ENCODE results near the gene GPC1.

GPC1 gene

DNA sequence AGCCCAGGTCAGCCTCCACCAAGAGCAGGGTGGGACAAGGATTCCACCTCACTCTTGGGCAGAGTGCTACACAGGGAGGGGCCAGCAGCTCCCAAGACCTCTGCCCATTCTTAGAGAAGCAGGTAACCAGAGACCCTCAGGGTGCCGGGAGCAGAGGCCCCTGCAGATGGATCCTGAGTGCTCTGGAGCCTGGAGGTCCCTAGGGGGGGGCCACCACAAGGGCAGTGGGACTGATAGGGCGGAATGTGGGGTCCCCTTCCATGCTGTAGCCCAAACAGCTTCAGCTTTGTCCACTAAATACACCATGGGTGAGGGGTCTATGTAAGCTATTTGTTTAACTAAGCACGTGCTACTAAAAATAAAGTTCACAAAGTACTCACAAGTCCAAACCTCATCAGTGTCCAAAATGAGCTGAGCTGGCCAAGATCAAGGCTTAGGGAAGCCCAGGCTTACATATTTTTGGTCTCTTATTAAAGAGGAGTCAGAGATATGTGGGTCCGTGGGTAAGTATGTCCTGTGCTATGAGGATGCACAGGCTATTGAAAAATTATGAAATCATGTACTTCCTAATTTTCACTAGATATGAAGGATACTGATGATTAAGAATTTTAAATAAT is 21.5 kb upstream of the GPC1 start:
- in situ Hi-C loops (cut with MboI; ENCODE audit: low pct_unique_long_range_greater_than_20kb, low sequenced_read_pairs, unreplicated experiment): no loop called here
- TF ChIP-seq, protein P1, sequence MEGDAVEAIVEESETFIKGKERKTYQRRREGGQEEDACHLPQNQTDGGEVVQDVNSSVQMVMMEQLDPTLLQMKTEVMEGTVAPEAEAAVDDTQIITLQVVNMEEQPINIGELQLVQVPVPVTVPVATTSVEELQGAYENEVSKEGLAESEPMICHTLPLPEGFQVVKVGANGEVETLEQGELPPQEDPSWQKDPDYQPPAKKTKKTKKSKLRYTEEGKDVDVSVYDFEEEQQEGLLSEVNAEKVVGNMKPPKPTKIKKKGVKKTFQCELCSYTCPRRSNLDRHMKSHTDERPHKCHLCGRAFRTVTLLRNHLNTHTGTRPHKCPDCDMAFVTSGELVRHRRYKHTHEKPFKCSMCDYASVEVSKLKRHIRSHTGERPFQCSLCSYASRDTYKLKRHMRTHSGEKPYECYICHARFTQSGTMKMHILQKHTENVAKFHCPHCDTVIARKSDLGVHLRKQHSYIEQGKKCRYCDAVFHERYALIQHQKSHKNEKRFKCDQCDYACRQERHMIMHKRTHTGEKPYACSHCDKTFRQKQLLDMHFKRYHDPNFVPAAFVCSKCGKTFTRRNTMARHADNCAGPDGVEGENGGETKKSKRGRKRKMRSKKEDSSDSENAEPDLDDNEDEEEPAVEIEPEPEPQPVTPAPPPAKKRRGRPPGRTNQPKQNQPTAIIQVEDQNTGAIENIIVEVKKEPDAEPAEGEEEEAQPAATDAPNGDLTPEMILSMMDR (IDR thresholded peaks at IDR 0.05; ENCODE audit: extremely low read depth, insufficient read depth, missing control alignments): no peak
- no peak for DNase-seq (ENCODE audit: low spot score)

DNA sequence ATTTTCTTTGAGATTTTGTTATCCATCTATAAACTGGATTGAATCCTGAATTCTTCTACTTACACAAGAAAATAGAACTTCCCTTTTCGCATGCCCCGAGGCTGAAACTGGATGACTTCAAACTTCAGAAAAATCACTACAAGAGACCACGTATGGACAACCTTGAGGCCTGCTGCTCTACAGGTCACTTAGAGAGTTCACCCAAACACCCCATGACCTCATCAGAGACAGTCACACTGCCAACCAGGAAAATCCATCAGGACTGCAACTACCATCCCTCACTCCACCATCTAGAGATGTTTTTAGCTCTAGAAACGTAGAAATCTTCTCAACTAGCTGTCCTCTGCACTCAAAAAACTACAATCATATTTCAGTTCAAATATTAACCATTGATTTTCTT is 18.6 kb upstream of the GPC1 start:
- in situ Hi-C loops (cut with MboI; ENCODE audit: low pct_unique_long_range_greater_than_20kb, low sequenced_read_pairs, unreplicated experiment): no loop called here
- TF ChIP-seq, protein P1 (IDR thresholded peaks at IDR 0.05; ENCODE audit: extremely low read depth, insufficient read depth, missing control alignments): no peak
- no peak for DNase-seq (ENCODE audit: low spot score)

DNA sequence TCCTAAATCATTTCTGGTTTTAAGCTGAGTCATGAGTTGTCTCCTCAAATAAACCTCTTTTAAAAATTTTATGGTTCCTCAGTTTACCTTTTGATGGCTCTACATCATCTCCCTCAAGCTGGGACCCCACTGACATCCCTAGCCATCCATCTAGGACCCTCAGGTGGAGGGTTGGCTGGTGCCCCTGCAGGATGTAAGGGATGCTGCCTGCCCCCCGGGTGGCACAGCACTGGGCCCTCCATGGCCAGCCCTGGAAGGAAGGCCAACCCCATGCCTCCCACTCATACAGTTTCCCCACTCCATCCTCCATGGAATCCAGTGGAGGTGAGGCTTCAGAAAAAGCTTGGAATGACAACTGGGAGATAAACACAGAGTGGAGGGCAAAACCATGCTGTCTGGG is 17.2 kb upstream of the GPC1 start:
- in situ Hi-C loops (cut with MboI; ENCODE audit: low pct_unique_long_range_greater_than_20kb, low sequenced_read_pairs, unreplicated experiment): no loop called here
- DNase-seq (ENCODE audit: low spot score): no peak
- TF ChIP-seq, protein P1 (IDR thresholded peaks at IDR 0.05; ENCODE audit: extremely low read depth, insufficient read depth, missing control alignments): no peak

DNA sequence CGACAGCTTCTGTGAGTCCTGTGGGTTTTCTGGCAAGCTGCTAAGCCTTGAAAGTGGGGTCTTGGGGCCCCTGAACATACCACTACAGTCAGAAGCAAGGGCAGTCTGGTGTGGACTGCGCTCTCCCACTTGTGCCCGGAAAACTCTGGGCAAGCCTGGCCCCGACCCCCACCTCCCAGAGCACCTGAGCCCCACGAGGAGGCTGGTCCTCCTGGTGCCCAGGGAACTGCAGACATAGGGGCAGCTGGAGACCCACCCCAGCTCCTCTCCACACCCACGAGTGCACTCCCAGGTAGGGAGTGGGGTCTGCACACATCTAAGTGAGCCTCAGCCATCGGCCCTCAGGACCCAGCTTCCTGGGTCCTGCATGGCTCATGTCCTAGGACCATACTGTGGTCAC is 16.2 kb upstream of the GPC1 start:
- no peak for DNase-seq (ENCODE audit: low spot score)
- TF ChIP-seq, protein P1 (IDR thresholded peaks at IDR 0.05; ENCODE audit: extremely low read depth, insufficient read depth, missing control alignments): no peak
- in situ Hi-C loops (cut with MboI; ENCODE audit: low pct_unique_long_range_greater_than_20kb, low sequenced_read_pairs, unreplicated experiment): no loop called here

DNA sequence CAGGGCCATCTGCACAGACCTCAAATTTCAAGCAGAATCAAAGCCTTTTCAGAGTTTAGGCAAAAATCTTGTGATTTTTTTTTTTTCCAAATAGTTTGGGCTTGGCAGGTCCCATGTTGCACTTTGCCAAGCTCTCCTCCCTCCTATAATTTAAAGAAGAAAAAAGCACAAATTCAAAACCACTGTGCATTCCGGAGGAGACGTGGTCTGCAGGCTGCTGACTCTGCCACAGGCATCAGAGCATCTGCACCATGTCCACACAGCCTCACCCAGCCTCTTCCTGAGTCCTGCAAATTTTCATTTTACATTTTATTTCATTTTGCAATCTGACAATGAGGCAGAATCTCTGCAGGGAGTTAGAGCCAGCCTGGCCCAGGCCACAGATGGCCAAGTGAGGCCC is 15.7 kb upstream of the GPC1 start:
- in situ Hi-C loops (cut with MboI; ENCODE audit: low pct_unique_long_range_greater_than_20kb, low sequenced_read_pairs, unreplicated experiment): no loop called here

DNA sequence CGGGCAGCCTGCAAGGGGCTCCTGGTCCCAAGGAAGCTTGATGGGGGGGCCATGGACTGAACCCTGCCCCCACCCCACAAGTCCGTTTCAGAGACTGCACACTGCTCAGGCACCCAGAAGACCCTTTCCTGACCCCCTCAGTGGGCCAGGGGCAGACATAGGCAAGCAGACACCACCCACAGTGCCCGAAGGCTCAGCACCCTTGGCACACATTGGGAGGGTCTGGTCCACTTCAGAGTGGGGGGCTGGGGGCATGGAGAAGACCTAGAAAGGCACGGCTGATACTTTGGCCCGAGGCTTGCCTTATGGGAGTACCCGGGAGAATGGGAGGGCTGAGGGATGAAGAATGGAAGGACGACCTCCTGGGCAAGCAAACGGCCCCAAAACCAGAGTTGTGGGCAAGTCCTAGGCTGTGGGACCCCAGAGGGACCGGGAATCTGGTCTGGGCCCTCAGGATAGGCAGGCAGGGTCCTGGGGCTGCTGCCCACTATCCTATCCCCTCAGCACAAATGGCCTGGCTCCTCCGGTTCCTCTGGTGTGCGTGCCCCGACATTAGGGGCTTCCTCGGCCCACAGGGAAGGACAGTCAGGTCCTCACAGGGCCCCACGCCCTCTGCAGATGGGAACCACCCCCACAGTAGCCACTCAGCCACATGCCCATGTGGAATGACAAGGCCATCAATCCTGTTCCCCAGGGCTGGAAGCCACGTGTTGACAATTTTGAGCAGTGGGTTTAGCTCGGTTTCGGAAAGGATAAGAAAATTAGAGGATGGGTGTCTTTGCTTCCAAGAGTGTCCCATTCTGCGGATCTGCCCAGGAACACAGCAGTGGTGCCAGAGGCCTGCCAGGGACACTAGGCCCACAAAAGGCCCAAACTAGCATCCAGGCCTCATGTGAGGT is 15.0 kb upstream of the GPC1 start:
- in situ Hi-C loops (cut with MboI; ENCODE audit: low pct_unique_long_range_greater_than_20kb, low sequenced_read_pairs, unreplicated experiment): no loop called here
- DNase-seq (ENCODE audit: low spot score): no peak
- TF ChIP-seq, protein P1 (IDR thresholded peaks at IDR 0.05; ENCODE audit: extremely low read depth, insufficient read depth, missing control alignments): no peak

More for the DNA sequence above, 15.7 kb upstream of the GPC1 start:
- no peak for DNase-seq (ENCODE audit: low spot score)
- TF ChIP-seq, protein P1 (IDR thresholded peaks at IDR 0.05; ENCODE audit: extremely low read depth, insufficient read depth, missing control alignments): no peak
